ENCODE data around the gene SNRNP48. TPM values are rescaled to one million over a fixed set of nuclear protein-coding genes. Genes with fewer than 3 reads are reported as not detected.
A peak's percentile ranks its signal among the peaks of the same experiment; 100 is the strongest.

SNRNP48 gene
- total and polyA plus RNA-seq, 8 donors, result 7.6 to 29.1 (median 26.8) TPM

DNA sequence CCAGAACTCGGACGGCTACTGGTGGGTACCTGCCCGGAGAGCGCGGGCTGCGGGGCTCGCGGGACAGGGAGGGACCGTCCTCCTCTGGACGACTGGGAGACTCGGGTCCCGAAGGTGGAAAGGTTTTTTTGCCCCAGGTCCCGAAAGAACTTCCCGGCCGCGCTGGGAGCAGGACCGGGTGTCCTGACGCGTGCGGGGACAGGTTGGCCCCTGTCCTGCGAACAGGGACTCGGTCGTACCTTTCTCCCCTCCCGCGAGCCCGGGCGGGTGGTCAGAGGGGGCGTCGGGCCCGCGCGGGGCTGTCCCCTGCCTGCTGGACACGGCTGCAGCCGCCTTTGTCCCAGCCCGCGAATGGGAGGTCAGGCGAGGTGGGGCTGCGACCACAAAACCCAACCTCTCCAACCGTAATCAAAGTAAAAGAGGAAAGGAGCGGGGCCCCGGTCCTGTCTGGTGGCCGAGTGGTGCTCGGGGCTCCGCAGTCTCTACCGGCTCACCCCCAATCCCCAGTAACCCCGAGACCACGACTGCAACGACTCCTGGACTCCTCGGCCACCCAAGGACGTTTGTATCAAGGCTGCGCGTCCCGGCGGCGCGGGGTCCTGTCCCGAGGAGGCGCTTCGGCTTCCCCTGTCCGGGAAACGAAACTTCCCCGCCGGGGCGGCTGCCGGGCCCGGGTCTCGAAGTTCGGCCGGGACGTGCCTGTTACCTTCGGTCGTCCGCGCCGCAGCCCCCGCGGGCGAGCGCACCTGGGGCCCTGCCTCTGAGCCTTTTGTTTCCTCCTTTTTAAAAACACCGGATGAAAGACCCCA lies 47.7 kb upstream of the SNRNP48 start:
- H3K9me3 ChIP-seq, result no peaks in the 10 kb centered on the region
- peaks cover 7 to 26% of the 10 kb centered on the region in 2 donors for H3K4me1 ChIP-seq
- peaks cover 63 to 97% of the 10 kb centered on the region in 2 donors for H3K27me3 ChIP-seq
- peak overlapping the region in 1 of 2 donors; percentile 43 for H3K27ac ChIP-seq
- DNase-seq, result peak in 2 of 4 donors; percentile 30 to 89
- intact Hi-C loops (cut with DNase I), result no loop called here
- ATAC-seq, result peak; percentile 21
- no peaks in the 10 kb centered on the region for H3K36me3 ChIP-seq
- H3K4me3 ChIP-seq, result peak overlapping the region; percentile 38 to 63
- TF ChIP-seq, protein P1, sequence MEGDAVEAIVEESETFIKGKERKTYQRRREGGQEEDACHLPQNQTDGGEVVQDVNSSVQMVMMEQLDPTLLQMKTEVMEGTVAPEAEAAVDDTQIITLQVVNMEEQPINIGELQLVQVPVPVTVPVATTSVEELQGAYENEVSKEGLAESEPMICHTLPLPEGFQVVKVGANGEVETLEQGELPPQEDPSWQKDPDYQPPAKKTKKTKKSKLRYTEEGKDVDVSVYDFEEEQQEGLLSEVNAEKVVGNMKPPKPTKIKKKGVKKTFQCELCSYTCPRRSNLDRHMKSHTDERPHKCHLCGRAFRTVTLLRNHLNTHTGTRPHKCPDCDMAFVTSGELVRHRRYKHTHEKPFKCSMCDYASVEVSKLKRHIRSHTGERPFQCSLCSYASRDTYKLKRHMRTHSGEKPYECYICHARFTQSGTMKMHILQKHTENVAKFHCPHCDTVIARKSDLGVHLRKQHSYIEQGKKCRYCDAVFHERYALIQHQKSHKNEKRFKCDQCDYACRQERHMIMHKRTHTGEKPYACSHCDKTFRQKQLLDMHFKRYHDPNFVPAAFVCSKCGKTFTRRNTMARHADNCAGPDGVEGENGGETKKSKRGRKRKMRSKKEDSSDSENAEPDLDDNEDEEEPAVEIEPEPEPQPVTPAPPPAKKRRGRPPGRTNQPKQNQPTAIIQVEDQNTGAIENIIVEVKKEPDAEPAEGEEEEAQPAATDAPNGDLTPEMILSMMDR (IDR thresholded peaks at IDR 0.05), result no peak

DNA sequence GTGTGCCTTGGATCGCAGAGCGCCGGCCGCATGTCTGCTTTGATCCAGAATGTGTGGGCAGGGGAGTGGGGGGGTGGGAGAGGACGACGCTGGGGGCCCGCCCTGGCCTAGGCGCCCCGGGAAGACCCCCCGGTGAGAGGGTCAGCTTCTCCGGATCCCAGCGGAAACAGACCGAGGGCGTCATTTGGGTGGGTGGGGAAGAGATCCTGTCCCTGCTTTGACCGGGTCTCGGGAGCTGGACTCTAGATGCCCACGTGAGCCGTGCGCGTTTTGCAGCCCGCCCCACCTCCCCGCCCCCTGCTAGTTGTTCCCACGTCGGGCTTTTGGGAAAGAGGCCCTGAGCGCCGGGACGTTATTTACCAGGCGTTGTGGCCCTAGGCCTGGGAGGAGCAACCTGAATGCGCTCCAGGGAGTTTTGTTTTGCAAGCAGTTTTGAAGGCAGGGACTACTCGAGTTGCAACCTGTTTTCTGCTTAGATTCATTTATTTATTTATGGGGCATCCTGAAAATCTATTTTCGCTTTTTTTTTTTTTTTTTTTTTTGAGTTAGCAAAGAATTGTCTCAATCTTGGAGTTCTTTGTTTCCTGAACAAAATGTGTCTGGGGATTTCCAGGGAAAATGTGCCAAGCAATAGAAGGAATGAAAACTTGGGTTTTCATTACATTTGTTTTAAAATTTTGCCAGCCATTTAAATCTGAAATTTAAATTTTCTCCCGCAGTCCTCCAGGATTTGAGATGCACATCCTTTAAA lies 46.9 kb upstream of the SNRNP48 start:
- peak in 3 of 4 donors; percentile 41 to 84 (median 75) for DNase-seq
- intact Hi-C loops (cut with DNase I), result no loop called here
- Histone ChIP-seq H3K9me3 (no peaks in the 10 kb centered on the region), H3K27ac (peak overlapping the region in 1 of 2 donors; percentile 41), H3K27me3 (peaks cover 60 to 92% of the 10 kb centered on the region in 2 donors), H3K4me1 (peaks cover 7 to 26% of the 10 kb centered on the region in 2 donors), H3K36me3 (no peaks in the 10 kb centered on the region), H3K4me3 (peak overlapping the region; percentile 38 to 63)
- ATAC-seq, result peak; percentile 54
- TF ChIP-seq, protein P1 (IDR thresholded peaks at IDR 0.05), result no peak

DNA sequence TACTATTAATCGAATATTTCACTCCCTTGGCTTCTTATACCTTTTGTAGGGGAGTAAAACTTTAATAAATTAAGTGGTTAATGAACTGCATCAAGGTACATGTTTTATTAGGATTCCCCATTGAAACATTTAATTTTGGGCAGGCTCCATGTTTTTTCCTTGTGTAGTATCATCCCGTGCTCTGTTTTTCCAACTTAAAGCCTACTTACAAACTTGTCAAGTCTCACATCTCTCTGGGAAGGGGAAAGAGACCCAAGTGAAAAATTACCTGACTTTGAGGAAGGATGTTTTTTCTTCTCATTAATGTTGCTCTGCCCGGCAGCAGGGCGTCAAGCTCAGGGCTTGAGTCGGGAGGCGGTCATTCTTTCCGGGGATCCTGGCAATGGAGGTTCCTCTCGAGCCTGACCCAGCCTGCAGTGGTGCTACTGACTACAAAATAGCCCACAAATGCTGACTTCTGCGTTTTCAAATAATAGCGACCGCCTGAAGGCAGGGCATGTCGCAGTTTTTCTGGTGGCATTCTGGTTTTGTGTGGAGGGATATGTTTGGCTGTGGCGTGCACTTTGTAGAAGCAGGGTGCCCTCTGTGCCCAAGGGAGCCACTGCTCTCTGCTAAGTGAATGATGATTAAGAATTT lies 46.1 kb upstream of the SNRNP48 start:
- peaks cover 13 to 26% of the 10 kb centered on the region in 2 donors for H3K4me1 ChIP-seq
- TF ChIP-seq, protein P1 (IDR thresholded peaks at IDR 0.05), result no peak
- DNase-seq (peak in 1 of 4 donors; percentile 28), ATAC-seq (no peak)
- H3K27ac ChIP-seq, result no peak overlapping the region
- peak overlapping the region in 1 of 2 donors; percentile 63 for H3K4me3 ChIP-seq
- H3K9me3 ChIP-seq, result no peaks in the 10 kb centered on the region
- H3K36me3 ChIP-seq, result no peaks in the 10 kb centered on the region
- peaks cover 60 to 86% of the 10 kb centered on the region in 2 donors for H3K27me3 ChIP-seq
- intact Hi-C loops (cut with DNase I), result no loop called here

- DNase-seq, result no peak
- Histone ChIP-seq H3K27ac (no peak overlapping the region), H3K27me3 (peaks cover 53 to 86% of the 10 kb centered on the region in 2 donors), H3K4me3 (no peak overlapping the region), H3K9me3 (no peaks in the 10 kb centered on the region), H3K4me1 (peaks cover 13 to 26% of the 10 kb centered on the region in 2 donors), H3K36me3 (no peaks in the 10 kb centered on the region)
- no peak for ATAC-seq
- TF ChIP-seq, protein P1 (IDR thresholded peaks at IDR 0.05), result no peak
- intact Hi-C loops (cut with DNase I), result no loop called here
Measured at GRCh38 chr6:7544597-7544996, 45.4 kb upstream of the SNRNP48 start.

All from left lung (tissue), 10 donors.